GM12873 (cell line): ENCODE data around the gene ASPRV1.

Experiments
- CTCF ChIP-seq: IDR thresholded peaks from 2 replicates; pipeline ENCODE4 v1.5.1; 2012; ENCODE audit warnings: low read depth, mild to moderate bottlenecking, moderate library complexity, low read length, control low read depth; ENCODE audit not compliant: insufficient read depth; ENCODE audit errors: missing control alignments

The ASPRV1 gene

GRCh38 chr2:69918401-69918800 lies 43.0 kb downstream of the ASPRV1 start:
- TF ChIP-seq CTCF = no peak

GRCh38 chr2:69917852-69918251 lies 43.6 kb downstream of the ASPRV1 start:
- no peak for TF ChIP-seq CTCF

- no peak for TF ChIP-seq CTCF
These were observed 45.3 kb downstream of the ASPRV1 start for GRCh38 chr2:69916106-69916505.

GRCh38 chr2:69914950-69915945 lies 46.2 kb downstream of the ASPRV1 start, which contains the start of gene MXD1:
Gene MXD1 (plus strand): TSS chr2:69915109. CDS start chr2:69915331, 222 bp downstream.
- no peak for TF ChIP-seq CTCF

- peak; percentile 2 for TF ChIP-seq CTCF
These were observed 47.1 kb downstream of the ASPRV1 start for GRCh38 chr2:69914164-69914949.

GRCh38 chr2:69911985-69912563 lies 49.4 kb downstream of the ASPRV1 start:
- peak; percentile 43 for TF ChIP-seq CTCF
